ENCODE measurements around the gene KCTD18.

Gene KCTD18

DNA sequence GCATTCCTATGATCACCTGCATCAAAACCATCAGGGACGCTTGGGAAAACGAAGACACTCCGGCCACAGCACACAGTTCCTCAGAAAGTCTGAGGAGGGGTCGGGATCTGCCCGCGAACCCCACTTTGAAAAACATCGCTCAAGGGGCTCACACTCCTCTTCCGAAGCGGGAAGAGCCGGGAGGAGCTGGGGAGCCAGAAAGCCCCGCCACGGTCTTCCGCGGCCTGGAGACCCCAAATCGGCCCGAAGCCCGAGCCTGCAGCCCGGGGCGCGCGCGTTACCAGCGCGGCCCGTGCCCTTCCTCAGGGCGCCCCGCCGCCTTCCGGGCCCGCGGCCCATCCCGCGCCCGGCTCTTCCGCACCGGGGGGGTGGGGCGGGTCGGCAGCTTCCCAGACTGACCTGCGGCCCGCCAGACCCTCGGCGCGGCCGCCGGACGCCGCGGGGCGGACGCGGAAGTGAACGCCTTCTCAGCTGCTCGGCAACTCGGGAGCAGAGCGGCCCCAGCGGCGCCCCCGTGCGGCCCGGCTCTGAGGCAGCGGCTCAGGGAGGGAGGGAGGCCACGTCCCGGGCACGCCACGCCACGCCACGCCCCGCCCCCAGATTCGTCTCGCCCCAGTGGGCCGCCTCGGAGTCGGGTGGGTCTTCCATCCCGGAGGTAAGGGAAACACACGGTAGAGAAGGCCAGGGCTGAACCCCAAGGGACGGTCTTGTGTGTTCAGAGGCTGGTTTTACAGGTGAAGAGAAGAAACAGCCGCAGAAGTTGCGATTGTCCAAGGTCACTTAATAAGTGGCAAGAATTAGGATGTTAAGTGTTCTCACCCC, at the start of gene KCTD18:
Gene KCTD18, minus strand, starts transcription at position 457 of the 822 bp plus-strand sequence. CDS start 3,052 bp downstream, outside the sequence.
- peak; percentile 94 for DNase-seq

GRCh38 chr2:200540793-200541192, 30.9 kb upstream of the KCTD18 start:
- DNase-seq = no peak

DNA sequence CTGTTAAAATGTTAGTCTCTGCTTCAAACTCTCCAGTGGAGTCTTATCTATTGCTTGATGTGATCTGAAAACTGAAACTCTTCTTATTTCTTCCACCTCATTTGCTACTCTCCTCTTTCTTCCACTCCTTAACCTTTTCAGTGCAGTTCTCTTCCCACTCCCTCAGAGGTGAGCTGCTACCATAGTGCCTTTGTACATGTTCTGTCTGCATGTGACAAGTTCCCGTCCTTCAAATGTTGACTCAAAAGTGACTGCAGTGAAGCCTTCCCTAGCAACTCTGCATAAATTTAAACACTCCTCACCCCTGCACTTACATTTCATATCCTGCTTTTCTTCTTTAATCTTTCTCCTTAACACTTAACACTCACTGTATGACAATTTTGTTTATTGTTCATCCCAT, 28.3 kb upstream of the KCTD18 start:
- DNase-seq = no peak

DNA sequence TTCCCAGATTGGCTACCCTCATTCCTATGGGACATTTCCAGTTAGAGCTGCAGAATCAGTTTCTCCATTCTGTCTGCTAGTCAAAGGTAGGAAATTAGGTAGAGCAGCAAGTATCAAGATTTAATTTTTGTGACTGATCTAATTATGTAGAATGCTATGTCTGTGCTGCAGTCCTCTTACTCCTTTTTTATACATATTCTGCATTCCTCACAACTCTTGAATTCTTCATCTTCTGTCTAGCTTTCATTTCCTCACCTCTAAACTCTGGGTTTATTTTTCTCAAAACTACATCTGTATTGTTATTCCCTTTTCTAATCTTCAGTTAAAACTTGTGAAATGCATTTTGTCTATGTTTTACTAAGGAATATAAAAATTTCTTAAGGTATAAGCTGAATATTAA, 24.7 kb upstream of the KCTD18 start:
- DNase-seq = no peak

- DNase-seq = no peak
Observed at GRCh38 chr2:200533754-200534153, 23.9 kb upstream of the KCTD18 start.

DNA sequence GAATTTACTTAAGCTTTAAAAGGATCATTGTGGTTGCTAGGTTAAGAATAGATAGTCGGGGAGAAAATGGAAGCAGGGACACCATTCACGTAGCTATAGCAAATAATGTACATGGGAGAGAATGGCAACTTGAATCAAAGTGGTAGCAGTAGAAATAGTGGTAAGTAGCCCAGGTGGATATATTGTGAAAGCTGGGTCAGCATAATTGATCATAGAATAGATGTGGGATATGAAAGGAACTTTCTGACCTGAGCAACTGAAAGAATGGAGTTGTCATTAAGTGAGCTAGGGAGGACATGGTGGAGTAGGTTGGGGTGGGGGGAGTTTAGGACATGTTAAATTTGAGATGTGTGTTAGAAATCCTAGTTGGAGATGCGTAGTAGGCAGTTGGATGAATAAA, 18.4 kb upstream of the KCTD18 start:
- no peak for DNase-seq

DNA sequence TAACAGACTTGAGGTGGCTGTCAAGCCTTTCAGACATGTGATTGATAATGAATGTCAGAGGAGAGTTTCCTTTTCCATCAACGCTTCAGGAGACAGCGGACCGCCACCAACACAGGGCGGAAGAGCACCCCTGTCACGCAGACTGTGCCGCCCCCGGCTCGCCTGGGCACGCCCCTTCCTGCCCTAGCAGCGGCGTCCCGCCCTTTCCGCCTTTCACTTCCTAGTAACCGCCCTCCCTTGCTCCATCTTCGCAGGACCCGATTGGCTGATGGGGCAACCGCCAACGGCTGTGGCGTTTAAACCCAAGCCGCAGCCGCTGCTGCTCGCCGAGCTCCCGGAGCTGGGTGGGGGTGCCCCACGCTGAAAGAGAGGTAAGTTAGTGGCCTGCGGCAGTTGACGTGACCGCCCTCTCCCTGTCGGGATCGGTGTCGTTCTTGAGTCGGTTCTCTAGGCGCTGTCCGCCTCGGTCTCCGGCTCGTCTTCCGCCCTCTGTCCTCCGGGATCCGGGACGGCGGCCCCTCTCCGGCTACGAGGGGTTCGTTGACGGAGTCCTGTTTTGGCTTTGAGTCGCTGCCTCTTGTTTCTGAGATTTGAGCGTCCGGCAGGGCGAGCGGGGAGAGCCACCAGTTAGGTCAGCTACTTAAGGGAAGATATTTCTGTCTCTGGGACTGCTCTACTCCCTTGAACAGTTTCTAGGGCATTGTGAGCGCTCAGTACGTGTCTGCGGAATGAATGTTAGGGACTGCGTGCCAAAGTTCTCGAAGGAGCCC, 16.2 kb upstream of the KCTD18 start, which contains the start of gene SGO2:
Gene SGO2, plus strand, starts transcription at position 326 of the 770 bp plus-strand sequence. CDS start 6,769 bp downstream, outside the sequence.
- peak; percentile 95 for DNase-seq

DNA sequence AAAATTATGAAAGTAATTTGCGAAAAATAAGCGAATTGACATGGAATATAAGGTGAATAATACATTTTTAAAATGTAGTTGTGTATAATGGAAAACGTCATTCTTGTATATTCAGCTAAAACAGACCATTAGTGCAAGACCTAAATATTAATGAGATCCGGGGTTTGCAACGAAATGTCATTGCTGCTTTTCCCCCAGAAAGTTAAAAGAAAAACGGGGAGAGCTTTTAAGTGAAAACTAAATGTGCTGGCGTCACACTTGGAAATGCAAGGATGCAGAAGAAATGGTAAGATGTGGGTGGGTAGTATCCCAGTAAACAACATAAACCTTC, 15.6 kb upstream of the KCTD18 start:
- no peak for DNase-seq

GRCh38 chr2:200525066-200525465, 15.2 kb upstream of the KCTD18 start:
- no peak for DNase-seq

DNA sequence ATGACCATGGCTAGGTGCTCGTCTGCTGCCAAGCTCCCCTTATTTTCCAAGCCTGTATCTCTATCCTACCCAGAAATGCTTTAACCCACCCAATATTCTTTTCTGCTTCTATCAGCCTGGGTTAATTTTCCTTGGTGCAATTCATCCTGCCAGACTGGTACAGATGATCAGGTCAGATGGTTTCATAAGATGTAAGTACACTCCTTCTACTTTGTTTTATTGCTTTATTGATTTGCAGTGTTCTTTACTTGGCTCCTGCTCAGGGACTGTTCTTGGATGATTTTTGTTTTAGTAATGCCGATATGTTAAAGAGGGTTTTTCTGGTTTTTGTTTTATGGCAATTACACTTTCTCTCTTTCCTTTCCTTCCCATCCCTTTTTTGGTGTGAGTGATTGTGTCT, 13.7 kb upstream of the KCTD18 start:
- DNase-seq = no peak

- no peak for DNase-seq
Observed at GRCh38 chr2:200523158-200523557, 13.3 kb upstream of the KCTD18 start.

DNA sequence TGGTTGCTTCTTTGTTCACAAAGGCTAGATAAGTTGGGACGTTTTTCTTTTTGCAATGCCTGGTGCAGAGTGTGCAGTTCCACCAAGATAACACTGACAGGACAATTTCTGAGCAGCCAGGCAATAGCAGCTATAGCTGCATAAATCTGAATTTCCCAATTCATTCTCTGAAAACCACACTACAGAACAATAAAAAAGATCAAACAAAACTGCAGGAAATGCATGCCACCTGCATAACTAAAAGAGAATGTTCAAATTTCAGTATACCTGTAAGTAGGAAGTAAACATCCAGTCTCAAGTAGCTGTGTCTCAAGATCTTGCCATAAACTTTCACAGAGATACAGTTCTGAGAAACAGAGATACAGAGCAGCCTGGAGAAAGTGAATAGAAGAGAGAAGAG, 5.3 kb upstream of the KCTD18 start:
- DNase-seq = no peak

- DNase-seq = no peak
Observed at GRCh38 chr2:200509235-200509611, 645 bp downstream of the KCTD18 start.

GRCh38 chr2:200507179-200507578, 2.7 kb downstream of the KCTD18 start:
- no peak for DNase-seq

DNA sequence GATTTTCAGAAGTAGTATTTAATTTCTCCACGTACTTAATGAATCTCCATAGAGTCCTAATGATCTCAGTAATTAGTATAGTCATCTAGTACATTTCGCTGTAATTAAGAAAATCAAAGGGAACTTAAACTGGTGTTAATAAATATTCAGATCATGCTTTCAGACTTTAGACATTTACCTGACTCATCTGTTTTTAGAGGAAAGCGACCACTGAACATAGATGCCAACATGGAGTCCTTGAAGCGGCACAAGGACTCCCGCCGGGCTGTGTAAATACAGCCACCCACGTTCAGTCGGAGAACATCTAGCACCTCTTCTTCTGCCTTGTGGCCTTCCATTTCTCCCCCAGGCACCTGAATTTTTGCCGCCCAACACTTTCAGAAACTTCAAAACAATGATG, 3.2 kb downstream of the KCTD18 start:
- no peak for DNase-seq

GRCh38 chr2:200502196-200502595, 7.7 kb downstream of the KCTD18 start:
- no peak for DNase-seq

GRCh38 chr2:200498402-200499162, 11.3 kb downstream of the KCTD18 start:
- DNase-seq = no peak

- DNase-seq = no peak
Observed at GRCh38 chr2:200496696-200497095, 13.2 kb downstream of the KCTD18 start.

DNA sequence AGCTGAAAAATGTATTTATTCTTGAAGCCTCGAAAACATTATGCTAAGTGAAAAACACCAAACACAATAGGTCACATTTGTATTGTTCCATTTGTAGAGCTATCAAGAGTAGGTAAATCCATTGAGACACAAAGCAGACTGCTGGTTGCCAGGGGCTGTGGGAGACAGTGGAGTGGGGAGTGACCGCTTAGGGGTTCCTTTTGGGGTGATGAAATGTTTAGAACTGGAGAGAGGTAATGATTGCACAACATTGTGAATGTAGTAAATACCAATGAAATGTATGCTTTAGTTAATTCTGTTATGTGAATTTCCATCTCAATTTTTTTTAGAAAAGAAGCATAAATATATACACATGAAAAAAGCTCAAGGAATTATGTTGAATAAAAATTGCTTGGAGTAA, 15.8 kb downstream of the KCTD18 start:
- no peak for DNase-seq

GRCh38 chr2:200492656-200493055, 17.2 kb downstream of the KCTD18 start:
- DNase-seq = no peak

DNA sequence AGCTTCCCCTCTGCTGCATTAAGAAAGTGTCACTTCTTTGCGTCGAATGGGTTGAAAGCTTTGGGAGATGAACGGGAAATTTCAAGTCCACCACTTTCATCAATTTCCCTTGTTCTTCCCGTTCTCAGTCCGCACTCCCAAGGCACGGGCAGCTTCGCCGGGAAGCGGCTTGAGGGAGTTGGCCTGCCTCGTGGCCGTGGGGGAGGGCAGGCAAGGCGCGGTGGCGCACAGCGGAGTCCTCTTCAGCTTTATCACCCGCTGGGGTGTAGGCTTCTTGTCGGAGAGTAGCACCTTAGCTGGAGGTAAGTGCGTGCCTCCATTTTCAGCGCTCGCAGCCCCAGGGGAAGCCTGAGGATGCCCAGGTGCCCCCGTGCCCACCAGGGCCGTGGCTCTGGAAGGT, 19.9 kb downstream of the KCTD18 start:
- DNase-seq = no peak

GRCh38 chr2:200488169-200488568, 21.7 kb downstream of the KCTD18 start:
- DNase-seq = no peak

- DNase-seq = no peak
Observed at GRCh38 chr2:200486529-200486928, 23.3 kb downstream of the KCTD18 start.

DNA sequence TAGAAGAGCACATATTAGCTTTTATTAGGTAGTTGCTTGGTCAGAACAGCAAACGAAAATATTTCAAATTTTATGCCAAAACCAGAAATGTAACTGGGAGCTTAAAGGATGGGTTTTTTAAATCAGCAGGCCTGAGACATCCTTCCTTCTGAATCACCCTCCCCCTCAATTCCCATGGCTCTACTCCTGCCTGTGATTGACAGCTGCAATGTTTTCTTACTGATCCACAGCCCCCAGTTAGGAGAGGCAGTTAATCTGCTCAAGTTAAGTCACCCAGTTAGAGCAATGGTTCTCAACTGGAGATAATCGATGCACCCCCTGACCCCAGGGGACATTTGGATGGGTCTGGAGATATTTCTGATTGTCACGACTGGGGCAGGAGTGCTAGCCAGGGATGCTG, 24.9 kb downstream of the KCTD18 start:
- DNase-seq = no peak

Data from activated gamma-delta T cell treated with Interleukin-2 at 50 U/mL for 16 hours (primary cell).